ENCODE measurements around the gene ICAM2.

DNA sequence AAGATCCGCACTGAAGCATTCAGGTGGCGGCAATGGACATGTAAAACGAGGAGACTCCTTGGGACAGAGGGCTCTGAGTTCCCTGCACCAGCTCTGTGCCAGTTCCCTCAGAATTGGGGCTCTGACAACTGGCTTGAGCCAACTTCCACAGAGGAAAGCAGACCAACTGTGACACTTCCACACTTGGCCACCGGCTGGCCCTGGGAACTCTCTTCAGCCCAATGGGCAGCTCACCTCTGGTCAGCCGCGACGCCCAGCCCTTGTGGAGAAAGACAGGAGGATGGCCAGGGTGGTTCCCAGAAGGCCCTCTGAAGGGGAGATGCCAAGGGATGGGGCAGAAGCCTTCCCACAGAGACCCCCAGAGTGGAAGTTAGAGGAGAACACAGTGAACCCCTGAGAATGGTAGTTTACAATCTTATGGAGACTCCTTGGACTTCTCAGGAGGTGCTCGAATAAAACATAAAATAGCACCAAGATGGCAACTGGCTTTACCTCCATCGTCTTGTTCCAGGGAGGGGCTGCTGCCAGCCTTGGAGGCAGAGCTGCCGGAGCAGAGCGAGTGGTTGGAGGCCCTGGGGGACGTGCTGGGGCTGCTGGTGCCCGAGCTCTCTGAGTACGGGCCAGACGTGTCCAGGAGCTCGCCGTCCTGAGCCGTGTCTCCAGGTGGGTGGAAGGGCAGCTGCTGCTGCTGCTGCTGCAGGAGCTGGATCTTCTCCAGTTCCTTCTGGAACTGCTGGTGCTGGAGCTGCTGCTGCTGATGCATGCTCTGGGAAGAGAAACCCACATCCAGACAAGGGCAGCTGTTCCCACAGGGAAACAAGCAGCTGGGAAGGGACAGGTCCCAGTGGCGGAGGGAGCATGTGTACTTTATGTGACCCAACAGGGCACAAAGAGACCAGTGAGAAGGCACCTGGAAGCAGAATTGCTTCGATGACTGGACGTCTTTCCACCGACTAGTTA lies 35.0 kb upstream of the ICAM2 start:
- TF ChIP-seq EZH2 (IDR thresholded peaks at IDR 0.05; ENCODE audit: insufficient read depth, poor library complexity, severe bottlenecking): no peak
- TF ChIP-seq EZH2phosphoT487 (IDR thresholded peaks at IDR 0.05; ENCODE audit: insufficient read depth, low read depth): no peak
